Activated naive CD8-positive, alpha-beta T cell (primary cell): ENCODE measurements around the gene MEGF6.

Experiments
- H3K27ac Mint-ChIP-seq: one replicate; pipeline ENCODE4 v1.8.0; 2021; ENCODE audit warnings: mixed read lengths
- H3K27me3 Mint-ChIP-seq: one replicate; pipeline ENCODE4 v1.8.0; 2021; ENCODE audit warnings: mixed read lengths
- H3K36me3 Mint-ChIP-seq: one replicate; pipeline ENCODE4 v1.8.0; 2021; ENCODE audit warnings: mixed read lengths
- H3K4me1 Mint-ChIP-seq: one replicate; pipeline ENCODE4 v1.8.0; 2021; ENCODE audit warnings: low read depth, mixed read lengths
- H3K4me3 Mint-ChIP-seq: one replicate; pipeline ENCODE4 v1.8.0; 2021; ENCODE audit warnings: mild to moderate bottlenecking, mixed read lengths
- H3K9me3 Mint-ChIP-seq: one replicate; pipeline ENCODE4 v1.8.0; 2021; ENCODE audit warnings: low read depth, mixed read lengths

Gene MEGF6

DNA sequence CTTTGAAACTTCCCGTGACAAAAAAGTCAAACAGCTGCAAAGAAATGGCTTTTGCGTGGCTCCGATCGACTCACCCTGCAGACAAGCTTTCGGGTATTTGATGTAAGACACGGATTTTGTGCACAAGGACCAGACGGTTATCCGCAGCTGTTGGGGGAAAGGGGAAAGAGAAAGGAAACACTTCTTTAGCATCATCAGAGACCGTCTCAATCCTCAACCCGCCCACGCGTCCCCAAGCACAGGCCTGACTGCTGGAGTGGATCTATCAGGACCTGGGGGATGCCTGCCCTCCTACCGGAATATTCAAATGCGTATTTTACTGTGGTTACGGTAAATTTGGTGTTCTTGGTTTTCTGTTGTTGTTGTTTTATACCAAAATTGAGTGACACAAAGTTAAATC is 27.4 kb upstream of the MEGF6 start:
- no peaks in the 10 kb centered on the region for H3K27me3 Mint-ChIP-seq
- H3K27ac Mint-ChIP-seq, result no peak overlapping the region
- H3K9me3 Mint-ChIP-seq, result no peaks in the 10 kb centered on the region
- H3K4me3 Mint-ChIP-seq, result no peak overlapping the region
- H3K4me1 Mint-ChIP-seq, result no peaks in the 10 kb centered on the region
- H3K36me3 Mint-ChIP-seq, result peaks cover 2% of the 10 kb centered on the region

DNA sequence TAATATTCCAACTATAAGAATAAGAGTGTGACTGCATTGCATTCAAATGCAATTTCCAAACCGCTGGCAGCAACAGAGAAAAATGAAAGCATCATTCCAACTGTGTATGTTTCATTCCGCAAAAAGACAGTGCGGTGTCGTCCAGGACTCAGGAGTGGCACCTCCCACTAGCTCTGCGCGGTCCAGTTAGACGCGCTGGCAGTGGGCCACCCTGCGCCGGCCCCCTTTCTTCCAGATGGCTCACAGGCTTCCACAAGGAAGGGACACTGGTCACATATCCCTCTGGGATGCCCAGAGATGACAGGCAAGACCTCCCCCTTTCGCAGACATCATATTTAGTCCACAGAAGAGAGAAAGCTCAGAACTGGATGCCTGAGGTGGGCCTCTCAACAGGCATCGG is 26.7 kb upstream of the MEGF6 start:
- H3K36me3 Mint-ChIP-seq, result peaks cover 2% of the 10 kb centered on the region

DNA sequence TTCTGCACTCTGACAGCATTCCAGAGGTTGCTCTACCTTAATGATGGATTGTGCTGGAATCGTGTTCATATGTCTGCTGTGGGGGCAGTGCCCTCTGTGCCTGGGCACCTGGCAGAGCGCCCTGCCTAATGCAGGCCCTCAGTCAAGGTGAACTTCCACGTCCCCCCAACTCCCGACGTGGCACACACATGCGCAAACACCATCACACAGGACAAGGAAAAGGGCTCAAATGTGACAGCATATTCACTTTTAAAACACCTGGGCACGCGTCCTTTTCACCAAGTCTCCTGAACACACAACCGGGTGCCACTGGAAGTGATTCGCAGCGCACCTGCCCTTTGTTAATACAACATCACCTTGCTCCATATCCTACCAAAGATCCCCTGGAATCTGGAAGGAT is 25.2 kb upstream of the MEGF6 start:
- Mint-ChIP-seq H3K27me3 (no peaks in the 10 kb centered on the region), H3K4me3 (no peak overlapping the region), H3K27ac (no peak overlapping the region), H3K36me3 (no peaks in the 10 kb centered on the region), H3K9me3 (no peaks in the 10 kb centered on the region), H3K4me1 (no peaks in the 10 kb centered on the region)

More for the DNA sequence above, 26.7 kb upstream of the MEGF6 start:
- no peak overlapping the region for H3K27ac Mint-ChIP-seq
- H3K9me3 Mint-ChIP-seq, result no peaks in the 10 kb centered on the region
- no peaks in the 10 kb centered on the region for H3K4me1 Mint-ChIP-seq
- no peak overlapping the region for H3K4me3 Mint-ChIP-seq
- no peaks in the 10 kb centered on the region for H3K27me3 Mint-ChIP-seq

DNA sequence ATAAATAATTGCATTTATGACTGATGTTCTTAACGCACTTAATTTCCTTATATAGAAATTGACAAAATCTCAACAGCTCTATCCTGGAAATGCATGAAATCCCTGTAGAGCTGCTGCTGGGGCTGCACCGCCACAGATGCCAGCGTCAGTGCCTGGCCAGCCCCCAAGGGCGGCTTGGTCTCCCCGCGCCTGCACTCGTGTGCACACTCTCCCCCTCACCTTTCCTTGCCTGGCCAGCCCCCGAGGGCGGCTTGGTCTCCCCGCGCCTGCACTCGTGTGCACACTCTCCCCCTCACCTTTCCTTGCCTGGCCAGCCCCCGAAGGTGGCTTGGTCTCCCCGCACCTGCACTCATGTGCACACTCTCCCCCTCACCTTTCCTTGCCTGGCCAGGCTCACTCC is 24.8 kb upstream of the MEGF6 start:
- Mint-ChIP-seq H3K27me3 (no peaks in the 10 kb centered on the region), H3K4me3 (no peak overlapping the region), H3K9me3 (no peaks in the 10 kb centered on the region), H3K27ac (no peak overlapping the region), H3K4me1 (no peaks in the 10 kb centered on the region), H3K36me3 (no peaks in the 10 kb centered on the region)

DNA sequence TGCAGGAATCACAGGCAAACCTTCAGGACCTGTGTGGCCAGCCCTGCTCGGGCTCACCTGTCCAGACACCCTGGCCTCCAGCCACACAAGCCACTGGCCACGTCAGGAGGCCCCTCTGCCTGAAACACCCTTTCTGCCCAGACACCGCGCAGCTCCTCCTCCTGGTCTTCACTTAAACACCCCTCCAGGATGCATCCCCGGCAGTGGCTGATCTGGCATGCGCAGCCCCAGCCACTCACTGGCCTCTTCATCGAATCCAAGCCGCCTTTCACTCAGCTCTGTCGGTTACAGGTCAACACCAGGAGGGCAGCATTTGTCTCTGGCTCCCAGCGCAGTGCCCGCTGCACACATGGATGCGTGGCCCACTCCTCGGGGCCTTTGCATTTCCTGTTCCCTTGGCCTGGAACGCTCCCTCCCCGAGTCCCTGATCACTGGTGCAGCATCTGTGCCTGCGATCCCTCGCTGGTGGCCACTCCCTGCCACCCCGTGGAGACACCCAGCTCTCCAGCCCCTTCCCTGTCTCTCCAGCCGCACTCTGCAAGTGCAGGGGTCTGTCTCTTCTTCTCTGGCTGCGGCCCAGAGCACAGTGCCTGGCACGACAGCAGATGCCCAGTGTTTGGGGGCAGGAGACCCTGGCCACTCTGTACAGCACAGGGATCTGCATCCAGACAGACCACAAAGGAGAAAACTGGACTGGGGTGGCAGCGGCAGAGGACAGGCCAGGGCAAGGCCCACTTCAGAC is 22.9 kb upstream of the MEGF6 start:
- H3K27me3 Mint-ChIP-seq, result no peaks in the 10 kb centered on the region
- H3K4me3 Mint-ChIP-seq, result no peak overlapping the region
- H3K36me3 Mint-ChIP-seq, result no peaks in the 10 kb centered on the region
- no peak overlapping the region for H3K27ac Mint-ChIP-seq
- H3K4me1 Mint-ChIP-seq, result no peaks in the 10 kb centered on the region
- H3K9me3 Mint-ChIP-seq, result no peaks in the 10 kb centered on the region

DNA sequence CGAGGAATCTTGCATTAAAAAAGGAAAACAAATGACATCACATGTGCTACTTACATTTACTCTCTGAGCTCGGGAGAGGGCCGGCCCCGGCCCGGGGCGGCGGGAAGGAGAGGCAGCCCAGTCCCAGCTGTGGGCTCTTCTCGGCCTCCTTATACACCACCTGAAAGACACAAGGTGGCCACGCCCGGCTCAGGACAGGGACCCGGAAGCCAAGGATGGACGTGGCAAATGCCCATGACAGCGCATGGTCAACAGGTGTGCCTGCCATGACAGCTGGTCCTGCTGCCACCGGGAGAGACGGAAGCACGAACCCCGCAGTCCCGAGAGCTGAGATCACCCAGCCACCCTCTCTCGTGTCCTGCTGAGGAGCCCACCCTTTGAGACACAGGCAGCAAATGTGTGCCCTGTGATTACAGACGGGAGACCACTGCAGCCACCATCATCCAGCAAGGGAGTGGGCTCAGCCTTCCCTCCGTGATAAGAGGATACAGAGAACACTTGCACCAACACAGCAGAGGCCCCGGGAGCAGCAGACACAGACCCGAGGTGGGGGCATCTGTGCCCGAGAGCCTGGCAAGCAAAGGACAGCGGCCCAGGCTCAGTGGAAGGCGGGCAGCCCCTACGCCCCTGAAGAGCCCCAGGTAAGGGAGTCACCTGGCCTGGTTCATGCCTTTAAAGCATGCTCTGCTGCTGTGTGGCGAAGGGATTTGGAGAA is 22.2 kb upstream of the MEGF6 start:
- H3K27ac Mint-ChIP-seq, result no peak overlapping the region
- no peaks in the 10 kb centered on the region for H3K36me3 Mint-ChIP-seq
- no peaks in the 10 kb centered on the region for H3K4me1 Mint-ChIP-seq
- H3K4me3 Mint-ChIP-seq, result no peak overlapping the region
- H3K9me3 Mint-ChIP-seq, result no peaks in the 10 kb centered on the region
- H3K27me3 Mint-ChIP-seq, result no peaks in the 10 kb centered on the region

DNA sequence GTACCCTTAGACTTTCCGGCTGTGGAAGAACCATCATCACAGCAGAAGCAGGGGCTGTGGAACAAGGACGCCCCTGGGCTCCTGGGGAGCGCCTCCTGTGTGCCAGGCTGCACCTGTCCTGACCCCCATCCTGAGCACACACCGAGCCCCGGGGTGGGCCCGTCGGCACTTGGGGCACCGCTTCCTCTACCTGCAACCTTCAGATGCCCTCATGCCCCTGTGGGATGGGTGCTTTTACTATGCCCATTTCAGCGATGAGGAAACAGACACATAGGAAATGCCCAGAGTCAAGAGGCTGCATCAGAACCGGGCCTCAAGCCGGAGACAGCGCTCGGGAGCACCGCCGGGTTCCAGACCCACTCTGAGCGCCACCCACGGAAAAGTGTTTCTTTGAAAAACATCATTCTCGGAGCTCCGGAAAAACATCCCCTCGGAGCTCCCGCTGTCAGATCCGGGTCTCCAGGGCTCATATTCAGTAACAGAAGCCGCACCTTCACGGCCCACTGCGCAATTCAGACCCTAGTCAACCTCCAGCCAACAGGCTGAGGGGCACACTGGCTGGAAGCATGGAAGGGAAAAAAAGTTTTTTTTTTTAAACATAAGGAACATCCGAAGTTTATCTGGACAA is 21.5 kb upstream of the MEGF6 start:
- Mint-ChIP-seq H3K36me3 (no peaks in the 10 kb centered on the region), H3K4me3 (no peak overlapping the region), H3K4me1 (no peaks in the 10 kb centered on the region), H3K27ac (no peak overlapping the region), H3K9me3 (no peaks in the 10 kb centered on the region), H3K27me3 (no peaks in the 10 kb centered on the region)

DNA sequence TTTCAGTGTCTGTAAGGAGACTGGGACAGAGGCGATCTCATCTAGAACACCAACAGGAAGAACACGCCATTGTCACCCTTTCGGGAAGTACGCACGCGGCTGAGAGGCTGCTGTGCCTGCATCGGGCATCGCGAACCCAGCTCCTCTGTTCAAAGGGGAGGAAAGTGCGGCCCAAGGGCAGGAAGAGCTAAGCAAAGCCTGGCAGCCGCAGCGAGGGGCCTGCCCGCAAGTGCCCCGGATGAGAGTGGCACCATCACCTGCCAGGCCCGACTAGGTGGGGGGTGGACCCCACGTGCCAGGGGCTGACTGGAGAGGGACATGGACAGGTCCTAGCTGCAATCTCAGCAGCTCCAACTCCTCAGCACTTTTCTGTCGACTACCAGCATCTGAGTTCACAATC is 21.0 kb upstream of the MEGF6 start:
- no peaks in the 10 kb centered on the region for H3K36me3 Mint-ChIP-seq
- H3K4me1 Mint-ChIP-seq, result no peaks in the 10 kb centered on the region
- H3K9me3 Mint-ChIP-seq, result no peaks in the 10 kb centered on the region
- H3K4me3 Mint-ChIP-seq, result no peak overlapping the region
- no peaks in the 10 kb centered on the region for H3K27me3 Mint-ChIP-seq
- H3K27ac Mint-ChIP-seq, result no peak overlapping the region

DNA sequence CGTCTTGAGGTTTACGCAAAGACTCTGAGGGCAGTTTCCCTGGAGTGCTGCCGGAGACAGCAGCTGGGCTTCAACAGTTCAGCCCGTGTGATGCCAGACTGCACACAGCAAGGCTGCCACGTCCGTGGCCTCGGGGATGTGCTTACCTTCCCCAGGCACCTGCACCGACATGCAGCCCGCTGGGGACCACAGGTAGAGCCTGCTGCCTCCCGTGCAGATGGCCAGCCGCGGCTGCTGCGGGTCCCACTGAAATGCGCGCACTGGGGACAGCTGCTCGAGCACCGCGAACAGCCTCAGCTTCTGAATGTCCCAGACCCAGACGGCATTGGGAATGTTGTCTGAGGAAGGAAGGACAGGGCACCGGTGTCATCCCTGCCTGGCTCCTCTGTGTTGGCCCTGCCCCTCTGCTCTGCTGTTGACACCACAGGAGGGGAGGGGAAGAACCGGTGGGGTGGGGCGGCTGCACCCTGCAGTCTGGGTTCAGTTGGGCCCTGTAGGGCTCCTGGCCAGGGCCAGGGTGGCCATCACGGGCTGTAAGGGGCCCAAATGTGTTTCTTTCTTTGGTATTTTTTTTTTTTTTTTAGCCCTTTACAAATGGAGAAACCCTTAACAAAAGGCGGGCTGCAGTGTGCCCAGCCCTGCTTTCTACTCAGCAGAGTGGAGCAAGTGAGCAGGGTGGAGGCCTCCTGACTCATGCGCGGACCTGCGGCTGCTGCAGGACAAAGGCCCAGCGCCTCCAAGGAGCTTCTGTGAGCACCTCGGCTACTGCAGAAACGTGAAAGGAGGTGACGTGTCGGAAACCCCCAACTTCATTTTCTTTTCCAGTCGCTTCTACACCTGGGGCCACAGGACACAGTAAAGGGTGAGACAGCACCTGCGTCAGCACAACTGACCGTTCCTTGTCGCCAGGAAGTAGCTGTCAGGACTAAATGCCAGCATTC is 20.3 kb upstream of the MEGF6 start:
- no peaks in the 10 kb centered on the region for H3K36me3 Mint-ChIP-seq
- no peaks in the 10 kb centered on the region for H3K27me3 Mint-ChIP-seq
- no peaks in the 10 kb centered on the region for H3K9me3 Mint-ChIP-seq
- no peaks in the 10 kb centered on the region for H3K4me1 Mint-ChIP-seq
- H3K4me3 Mint-ChIP-seq, result no peak overlapping the region
- H3K27ac Mint-ChIP-seq, result no peak overlapping the region

DNA sequence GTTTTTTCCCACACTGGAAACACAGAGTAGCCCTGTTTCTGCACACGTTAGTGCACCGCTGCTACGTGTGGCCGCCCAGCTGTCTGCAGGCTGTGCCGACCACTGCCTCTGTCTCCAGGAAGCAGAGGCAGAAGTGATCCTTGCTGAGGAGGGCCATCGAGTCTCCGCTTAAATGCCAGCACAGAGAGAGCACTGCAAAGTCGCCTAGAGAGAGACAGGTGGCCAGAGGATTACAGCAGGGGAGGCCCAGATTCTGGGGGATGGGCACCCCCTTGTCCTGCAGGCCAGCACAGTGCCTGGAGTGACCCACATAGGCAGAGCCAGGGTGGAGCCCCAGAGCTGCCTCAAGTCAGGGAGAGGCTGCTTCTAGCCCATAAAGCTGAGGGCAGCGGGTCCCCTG is 19.6 kb upstream of the MEGF6 start:
- H3K4me1 Mint-ChIP-seq, result peaks cover 4% of the 10 kb centered on the region
- H3K4me3 Mint-ChIP-seq, result no peak overlapping the region
- H3K27ac Mint-ChIP-seq, result no peak overlapping the region

DNA sequence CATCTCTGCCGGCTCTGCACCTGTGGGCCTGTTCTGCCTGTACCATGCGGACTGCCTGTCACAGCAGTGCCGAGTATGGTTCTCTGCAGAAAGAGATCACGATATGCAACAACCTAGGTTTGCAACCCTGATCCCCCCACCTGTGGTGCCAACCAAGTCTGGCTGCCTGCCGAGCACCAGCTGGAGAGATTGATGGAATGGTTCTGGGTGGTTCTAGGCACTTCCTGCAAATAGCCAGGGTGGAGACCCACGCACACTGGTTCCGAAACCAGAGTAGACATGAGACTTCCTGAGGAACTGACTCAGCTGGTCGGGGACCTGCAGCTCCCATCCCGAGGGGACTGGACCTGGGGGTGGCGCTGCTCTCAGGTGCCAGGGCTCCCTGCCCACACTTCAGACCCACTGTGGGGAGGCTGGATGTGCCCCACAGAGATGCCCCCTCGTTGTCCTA is 18.9 kb upstream of the MEGF6 start:
- no peaks in the 10 kb centered on the region for H3K36me3 Mint-ChIP-seq
- H3K27me3 Mint-ChIP-seq, result no peaks in the 10 kb centered on the region
- no peaks in the 10 kb centered on the region for H3K9me3 Mint-ChIP-seq
- H3K4me3 Mint-ChIP-seq, result no peak overlapping the region
- no peak overlapping the region for H3K27ac Mint-ChIP-seq
- H3K4me1 Mint-ChIP-seq, result peaks cover 8% of the 10 kb centered on the region

More for the DNA sequence above, 19.6 kb upstream of the MEGF6 start:
- Mint-ChIP-seq H3K27me3 (no peaks in the 10 kb centered on the region), H3K9me3 (no peaks in the 10 kb centered on the region), H3K36me3 (no peaks in the 10 kb centered on the region)

DNA sequence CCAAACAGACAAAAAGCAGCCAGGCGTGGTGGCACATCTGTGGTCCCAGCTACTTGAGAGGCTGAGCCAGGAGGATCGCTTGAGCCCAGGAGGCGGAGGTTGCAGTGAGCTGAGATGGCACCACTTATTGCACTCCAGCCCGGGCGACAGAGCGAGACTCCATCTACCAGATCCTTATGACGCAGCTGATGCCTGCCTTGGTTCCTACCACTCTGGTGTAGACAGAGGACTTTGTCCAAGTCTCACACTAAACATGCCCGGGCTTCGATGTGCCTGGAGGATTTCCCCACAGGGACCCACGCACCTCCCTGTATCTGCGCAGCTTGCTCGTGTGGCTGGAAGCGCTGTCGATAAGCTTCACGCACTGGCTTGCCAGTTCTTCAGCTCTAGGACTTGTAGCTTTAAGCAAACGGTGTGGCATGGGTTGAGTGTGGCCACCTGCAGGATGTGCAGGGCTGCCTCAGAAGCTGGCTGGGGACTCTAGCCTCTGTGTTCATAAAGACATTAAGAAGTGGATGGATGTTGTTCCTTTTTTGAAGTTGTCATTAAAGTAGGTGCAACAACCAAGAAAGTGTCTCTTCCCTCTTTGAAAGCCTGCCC is 18.4 kb upstream of the MEGF6 start:
- H3K36me3 Mint-ChIP-seq, result no peaks in the 10 kb centered on the region
- H3K4me3 Mint-ChIP-seq, result no peak overlapping the region
- no peak overlapping the region for H3K27ac Mint-ChIP-seq
- H3K27me3 Mint-ChIP-seq, result no peaks in the 10 kb centered on the region
- H3K9me3 Mint-ChIP-seq, result no peaks in the 10 kb centered on the region
- H3K4me1 Mint-ChIP-seq, result peaks cover 8% of the 10 kb centered on the region

DNA sequence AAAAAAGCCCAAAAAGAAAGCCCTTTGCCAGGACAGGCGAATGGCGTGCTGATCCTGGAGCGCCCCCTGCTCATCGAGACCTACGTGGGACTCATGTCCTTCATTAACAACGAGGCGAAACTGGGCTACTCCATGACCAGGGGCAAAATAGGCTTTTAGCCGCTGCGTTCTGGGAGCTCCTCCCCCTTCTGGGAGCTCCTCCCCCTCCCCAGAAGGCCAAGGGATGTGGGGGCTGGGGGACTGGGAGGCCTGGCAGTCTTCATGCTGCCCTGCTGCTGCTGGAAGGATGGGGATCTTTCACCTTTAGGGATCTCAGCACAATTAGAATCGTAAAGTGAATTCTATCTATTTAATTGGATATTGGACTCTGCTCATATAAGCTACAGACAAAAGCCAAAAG is 17.1 kb upstream of the MEGF6 start:
- Mint-ChIP-seq H3K27ac (no peak overlapping the region), H3K4me1 (peaks cover 18% of the 10 kb centered on the region), H3K36me3 (no peaks in the 10 kb centered on the region), H3K27me3 (no peaks in the 10 kb centered on the region), H3K9me3 (no peaks in the 10 kb centered on the region), H3K4me3 (no peak overlapping the region)

DNA sequence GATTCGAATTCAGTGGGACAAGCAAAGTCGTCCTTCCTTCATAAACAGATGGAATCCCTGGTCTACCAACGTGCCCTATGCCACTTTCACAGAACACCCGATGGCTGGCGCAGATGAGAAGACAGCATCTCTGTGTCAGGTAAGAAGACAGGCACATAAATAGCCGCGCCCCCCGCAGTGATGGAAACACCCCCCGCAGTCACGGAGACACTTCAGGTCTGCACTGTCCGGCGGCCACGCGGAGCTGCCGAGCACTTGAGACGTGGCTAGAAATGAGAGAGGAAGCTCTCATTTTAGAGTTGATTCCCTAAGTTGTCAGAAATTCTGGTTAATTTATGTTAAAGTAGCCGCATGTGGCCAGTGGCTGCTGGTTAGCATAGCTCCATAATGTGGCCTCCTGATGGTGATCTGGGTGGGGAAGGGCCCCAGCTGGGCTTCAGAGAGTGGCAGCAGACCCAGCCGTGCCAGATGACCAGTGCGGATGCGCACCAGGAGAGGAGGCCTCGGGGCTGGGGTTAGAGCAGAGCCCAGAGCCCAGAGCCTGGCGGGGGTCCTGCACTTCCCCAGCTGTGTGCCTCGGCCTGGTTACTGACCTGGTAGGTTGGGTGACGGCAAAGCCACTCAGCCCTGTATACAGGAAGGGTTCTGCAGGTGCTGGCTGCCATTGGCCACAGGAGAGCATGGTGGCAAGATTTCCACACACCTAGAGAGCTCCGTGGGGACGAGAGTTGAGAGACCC is 16.4 kb upstream of the MEGF6 start:
- Mint-ChIP-seq H3K27ac (no peak overlapping the region), H3K4me1 (peaks cover 26% of the 10 kb centered on the region), H3K27me3 (no peaks in the 10 kb centered on the region), H3K36me3 (no peaks in the 10 kb centered on the region), H3K9me3 (no peaks in the 10 kb centered on the region), H3K4me3 (no peak overlapping the region)
